K562 (cell line): ENCODE data around the gene HSPA6. TPM values are rescaled to one million over a fixed set of nuclear protein-coding genes. Genes with fewer than 3 reads are reported as not detected.
A peak's percentile ranks its signal among the peaks of the same experiment; 100 is the strongest.
"Not testable (repeated sequence)": the region's sequence is repeated elsewhere in the genome, so short reads cannot be mapped to it uniquely, and the experiment has no call there.

ENCODE experiments used
- AFF1 ChIP-seq, 2 experiments: fragments of 450-650 bp; IDR thresholded peaks; 2 replicates each; pipeline ENCODE4 v1.6.1; 2018; ENCODE audit warnings: mild to moderate bottlenecking in 2 of 2, low read depth in 1 of 2; ENCODE audit not compliant: partially characterized antibody in 2 of 2
- ATF3 ChIP-seq, 2 experiments: fragments of 450-650 bp in 1 of 2; sonication (generic) in 1 of 2; formaldehyde crosslinking in 1 of 2; IDR thresholded peaks in 1 of 2; conservative IDR thresholded peaks in 1 of 2; 2 replicates each; pipeline versions ENCODE4 v1.6.1 to v1.8.1; 2016 to 2023; ENCODE audit warnings: mild to moderate bottlenecking in 2 of 2, moderate library complexity in 2 of 2, inconsistent platforms in 1 of 2, missing genetic modification reagents in 1 of 2
- ATF7 ChIP-seq: fragments of 450-650 bp; IDR thresholded peaks from 2 replicates; pipeline ENCODE4 v1.7.1; 2014; ENCODE audit warnings: mild to moderate bottlenecking, moderate library complexity
- CBFB ChIP-seq: sonication (generic); formaldehyde crosslinking; IDR thresholded peaks from 2 replicates; pipeline ENCODE4 v1.4.0; 2020; ENCODE audit warnings: mild to moderate bottlenecking, missing genetic modification reagents
- CHAMP1 ChIP-seq: fragments of 450-650 bp; IDR thresholded peaks from 2 replicates; pipeline ENCODE4 v1.6.1; 2016; ENCODE audit warnings: mild to moderate bottlenecking
- CHCHD3 ChIP-seq: fragments of 250-450 bp; sonication (Bioruptor Pico); IDR thresholded peaks from 2 replicates; pipeline ENCODE4 v2.1.2; 2022; ENCODE audit warnings: mild to moderate bottlenecking
- HDAC2 ChIP-seq: fragments of 450-650 bp; IDR thresholded peaks from 2 replicates; pipeline ENCODE4 v1.6.1; 2016; ENCODE audit warnings: mild to moderate bottlenecking
- HNRNPLL ChIP-seq: fragments of 200-400 bp; formaldehyde crosslinking; IDR thresholded peaks from 2 replicates; pipeline ENCODE4 v1.6.1; 2017; ENCODE audit warnings: low read length, low read depth, mild to moderate bottlenecking; ENCODE audit not compliant: poor library complexity, severe bottlenecking
- KDM5B ChIP-seq: fragments of 200-600 bp; sonication (generic); IDR thresholded peaks from 2 replicates; pipeline ENCODE4 v1.6.1; 2012; ENCODE audit warnings: low read depth, mild to moderate bottlenecking, moderate library complexity, low read length, control low read depth, inconsistent platforms; ENCODE audit not compliant: insufficient replicate concordance
- LEF1 ChIP-seq: fragments of 450-650 bp; IDR thresholded peaks from 2 replicates; pipeline ENCODE4 v1.6.1; 2016; ENCODE audit warnings: mild to moderate bottlenecking
- NFE2 ChIP-seq: IDR thresholded peaks from 2 replicates; pipeline ENCODE4 v1.6.1; 2014; ENCODE audit warnings: antibody characterized with exemption, low read depth
- SP1 ChIP-seq: sonication (generic); formaldehyde crosslinking; IDR thresholded peaks from 2 replicates; pipeline ENCODE4 v1.8.1; 2022; ENCODE audit warnings: mild to moderate bottlenecking, missing genetic modification reagents
- TRIM24 ChIP-seq, 2 experiments: fragments of 450-650 bp; IDR thresholded peaks; 2 replicates each; pipeline ENCODE4 v1.6.1; 2016
- ZBTB5 ChIP-seq: fragments of 450-650 bp; IDR thresholded peaks from 2 replicates; pipeline ENCODE4 v1.6.1; 2017; ENCODE audit warnings: antibody characterized with exemption
- ZNF316 ChIP-seq: fragments of 450-650 bp; IDR thresholded peaks from 2 replicates; pipeline ENCODE4 v1.6.1; 2016
- ZNF583 ChIP-seq: fragments of 250-450 bp; sonication (Bioruptor Pico); IDR thresholded peaks from 2 replicates; pipeline ENCODE4 v1.4.0; 2020
- polyA plus RNA-seq, 8 experiments: library from polyadenylated mRNA; depleted of rRNA in 4 of 8; stranded (reverse) in 5 of 8; unstranded in 3 of 8; fragments of >200 nt; fragmentation: Nextera tagmentation in 2 of 8; fragmentation: Illumina TruSeq in 1 of 8; extraction: Ambion mirVana in 2 of 8; extraction: Trizol in 1 of 8; gene quantifications; 2 replicates each; pipeline versions ENCODE4 v1.2.1 to v1.2.3, GENCODE V29; 2011 to 2014; ENCODE audit warnings: inconsistent platforms in 1 of 8, missing spikeins in 1 of 8
- total RNA-seq, 7 experiments: library from RNA; depleted of rRNA in 6 of 7; stranded (reverse); fragments of >200 nt in 6 of 7; fragmentation: Illumina TruSeq in 2 of 7; extraction: Trizol in 2 of 7; gene quantifications; 2 replicates each; pipeline versions ENCODE4 v1.2.1 to v1.2.3, GENCODE V29; 2011 to 2021; ENCODE audit warnings: low replicate concordance in 1 of 7
- TF ChIP-seq, protein P1 (sequence below): fragments of 250-450 bp; sonication (Bioruptor Pico); IDR thresholded peaks from 2 replicates; pipeline ENCODE4 v1.9.0; 2021; ENCODE audit warnings: mild to moderate bottlenecking

HSPA6 gene
- total and polyA plus RNA-seq, 9 of the 15 experiments (the other 6 are each of a cell fraction or from before 2014, with no cell fraction given): 0.15 to 10.0 (median 2.4) TPM

DNA sequence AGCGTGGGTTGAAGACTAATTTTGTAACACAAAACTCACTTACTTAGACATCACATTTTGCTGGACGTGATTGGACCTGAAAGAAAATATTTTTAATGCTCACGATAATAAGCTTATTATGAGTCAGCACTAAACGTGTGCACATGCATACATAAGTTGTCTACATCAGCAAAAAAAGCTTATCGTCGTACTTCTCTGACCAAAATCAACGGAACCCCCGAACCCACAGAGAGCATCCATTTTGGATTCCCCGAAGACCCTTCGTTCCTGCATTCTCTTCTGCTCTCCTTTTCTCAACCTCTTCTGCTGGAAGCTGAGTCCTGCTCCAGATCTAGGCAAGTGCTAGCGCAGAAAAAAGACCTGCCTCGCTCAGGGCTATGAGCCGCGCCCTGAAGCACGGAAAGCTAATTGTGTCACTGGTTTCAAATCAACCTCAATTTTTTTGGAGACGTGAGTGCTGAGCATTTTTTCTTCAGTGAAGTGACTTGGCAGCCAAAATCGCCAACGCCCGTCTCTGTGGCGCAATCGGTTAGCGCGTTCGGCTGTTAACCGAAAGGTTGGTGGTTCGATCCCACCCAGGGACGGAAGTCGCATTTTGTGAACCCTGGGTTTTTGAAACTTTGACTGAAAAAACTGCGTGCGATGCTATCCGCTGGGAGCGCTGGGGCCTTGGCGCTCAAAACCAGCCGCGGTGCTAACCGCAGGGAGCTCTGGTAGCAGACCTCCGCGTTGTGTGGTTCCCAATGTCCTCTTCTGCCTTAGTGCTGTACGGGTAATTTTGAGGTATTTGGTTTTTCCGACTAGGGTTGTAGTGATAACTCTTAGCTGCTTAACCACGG, 15.6 kb downstream of the HSPA6 start (continued):
- TF ChIP-seq, protein P1, sequence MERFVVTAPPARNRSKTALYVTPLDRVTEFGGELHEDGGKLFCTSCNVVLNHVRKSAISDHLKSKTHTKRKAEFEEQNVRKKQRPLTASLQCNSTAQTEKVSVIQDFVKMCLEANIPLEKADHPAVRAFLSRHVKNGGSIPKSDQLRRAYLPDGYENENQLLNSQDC (CRISPR knock-in tag): 0 out of 2 replicates have a peak, but pooled peaks have one; percentile 48
- 0 out of 2 replicates have a peak, but pooled peaks have one; percentile 6 for TF ChIP-seq ZNF583 (CRISPR knock-in tag)
- TF ChIP-seq HDAC2: peak; percentile 65; the same call in 1 of the 2 replicates
- 0 out of 2 replicates have a peak, but pooled peaks have one; percentile 15 for TF ChIP-seq LEF1
- TF ChIP-seq TRIM24 (IDR thresholded peaks at IDR 0.05): peak; percentile 38 to 61; a peak in 3 of 4 replicates
- peak; percentile 89; the same call in 1 of the 2 replicates for TF ChIP-seq SP1 (CRISPR knock-in tag)
- peak; percentile 92 for TF ChIP-seq CBFB (CRISPR knock-in tag)
- TF ChIP-seq CHAMP1: 0 out of 2 replicates have a peak, but pooled peaks have one; percentile 68
- TF ChIP-seq AFF1 (IDR thresholded peaks at IDR 0.05; ENCODE audit: low read depth in 1 of 2, partially characterized antibody in 2 of 2): peak in 1 of 2 experiments; percentile 86
- 0 out of 2 replicates have a peak, but pooled peaks have one; percentile 63 for TF ChIP-seq CHCHD3 (CRISPR knock-in tag)
- peak; percentile 80 for TF ChIP-seq NFE2
- peak; percentile 78 for TF ChIP-seq KDM5B
- TF ChIP-seq ZBTB5: peak; percentile 76
- TF ChIP-seq HNRNPLL: peak; percentile 87
- TF ChIP-seq ATF7: peak; percentile 87
- TF ChIP-seq ZNF316: peak; percentile 100
- peak; percentile 56 for TF ChIP-seq ATF3 (IDR thresholded peaks at IDR 0.05)
- not testable (repeated sequence) for TF ChIP-seq ATF3 (CRISPR knock-in tag; conservative IDR thresholded peaks at IDR 0.05)
